ENCODE measurements around the gene SNRNP48. TPM values are rescaled to one million over a fixed set of nuclear protein-coding genes. Genes with fewer than 3 reads are reported as not detected.

The SNRNP48 gene
- total and polyA plus RNA-seq, 2 of the 4 experiments (the other 2 are of a cell fraction) = 5.2 to 6.2 TPM

- Histone ChIP-seq H3K4me3 (ENCODE audit: insufficient read depth, low read depth, low read length) (no peak overlapping the region), H3K18ac (ENCODE audit: low read depth, low read length) (no peak overlapping the region), H4K5ac (ENCODE audit: low read depth, low read length) (no peak overlapping the region), H2BK120ac (ENCODE audit: low read depth, low read length) (no peak overlapping the region), H3K9me1 (ENCODE audit: insufficient read depth, low read length) (no peaks in the 10 kb centered on the region), H3K23ac (ENCODE audit: low read depth, low read length) (no peak overlapping the region), H3K9me3 (ENCODE audit: control insufficient read depth, insufficient read depth, low read length) (no peaks in the 10 kb centered on the region), H3K4me1 (ENCODE audit: control insufficient read depth, insufficient read depth, low read length) (peaks cover 3% of the 10 kb centered on the region; the same call in 1 of the 2 replicates), H4K20me1 (ENCODE audit: insufficient read depth, low read length) (no peaks in the 10 kb centered on the region), H4K91ac (ENCODE audit: insufficient read depth, low read depth, low read length) (no peak overlapping the region), H3K9ac (ENCODE audit: low read depth, low read length) (no peak overlapping the region), H2AK5ac (ENCODE audit: low read depth, low read length) (no peak overlapping the region), H2AK9ac (replicated peaks; ENCODE audit: low read depth, low read length, poor library complexity) (no peak overlapping the region), H3K36me3 (ENCODE audit: control insufficient read depth, insufficient read depth, low read length) (no peaks in the 10 kb centered on the region), H3K79me1 (ENCODE audit: low read depth in 1 of 2, low read length in 2 of 2) (no peaks in the 10 kb centered on the region), H3K4ac (ENCODE audit: low read depth, low read length) (no peak overlapping the region), H2BK5ac (ENCODE audit: low read depth, low read length, poor library complexity, severe bottlenecking) (no peak overlapping the region), H3K27ac (ENCODE audit: insufficient read depth, low read length) (no peak overlapping the region), H4K8ac (ENCODE audit: low read depth in 2 of 2, low read length in 2 of 2) (no peak overlapping the region), H2BK20ac (ENCODE audit: low read depth, low read length) (no peak overlapping the region), H2AFZ (replicated peaks; ENCODE audit: low read length, poor library complexity) (no peak overlapping the region), H3K14ac (replicated peaks; ENCODE audit: low read depth, low read length) (no peak overlapping the region), H3K4me2 (ENCODE audit: low read depth, low read length) (no peak overlapping the region), H2BK15ac (ENCODE audit: low read depth, low read length) (no peak overlapping the region), H3K56ac (ENCODE audit: extremely low read depth, insufficient read depth, low read length) (no peak overlapping the region), H3K27me3 (ENCODE audit: control insufficient read depth, insufficient read depth, low read length) (no peaks in the 10 kb centered on the region)
- in situ Hi-C loops (cut with MboI; ENCODE audit: low sequenced_read_pairs) (no loop called here), intact Hi-C loops (cut with micrococcal nuclease) (no loop called here), dilution Hi-C loops (cut with HindIII; ENCODE audit: low sequenced_read_pairs, unreplicated experiment) (no loop called here)
- WGBS, 2 experiments (ENCODE audit: extremely low coverage in 2 of 2, insufficient read length in 1 of 2) = no CpG with 5 or more reads among the region's 1 CpG
- POLR2A ChIA-PET (ENCODE audit: unreplicated experiment) = no interaction called here
- TF ChIP-seq POLR2A (IDR thresholded peaks at IDR 0.05; ENCODE audit: low read depth, low read length) (no peak), MXI1 (IDR thresholded peaks at IDR 0.05; ENCODE audit: borderline replicate concordance, low read depth, low read length) (no peak), CHD1 (IDR thresholded peaks at IDR 0.05; ENCODE audit: low read depth, low read length) (no peak), FOS (IDR thresholded peaks at IDR 0.05; ENCODE audit: low read depth, low read length) (no peak), RAD21 (IDR thresholded peaks at IDR 0.05; ENCODE audit: low read length) (no peak), NFE2L2 (IDR thresholded peaks at IDR 0.05; ENCODE audit: low read depth, low read length) (no peak), BHLHE40 (IDR thresholded peaks at IDR 0.05; ENCODE audit: low read depth, low read length) (no peak), MAZ (IDR thresholded peaks at IDR 0.05; ENCODE audit: borderline replicate concordance, low read depth, low read length) (no peak), RFX5 (IDR thresholded peaks at IDR 0.05; ENCODE audit: low read depth, low read length) (no peak), CTCF (conservative IDR thresholded peaks at IDR 0.05; ENCODE audit: low read depth, low read length) (no peak), MAFK (IDR thresholded peaks at IDR 0.05; ENCODE audit: low read depth, low read length) (no peak), USF2 (IDR thresholded peaks at IDR 0.05; ENCODE audit: low read depth, low read length) (no peak), CEBPB (IDR thresholded peaks at IDR 0.05; ENCODE audit: low read depth, low read length) (no peak), SMC3 (IDR thresholded peaks at IDR 0.05; ENCODE audit: low read depth, low read length) (no peak), RCOR1 (IDR thresholded peaks at IDR 0.05; ENCODE audit: insufficient replicate concordance, low read length) (no peak)
- TF ChIP-seq, protein P1, sequence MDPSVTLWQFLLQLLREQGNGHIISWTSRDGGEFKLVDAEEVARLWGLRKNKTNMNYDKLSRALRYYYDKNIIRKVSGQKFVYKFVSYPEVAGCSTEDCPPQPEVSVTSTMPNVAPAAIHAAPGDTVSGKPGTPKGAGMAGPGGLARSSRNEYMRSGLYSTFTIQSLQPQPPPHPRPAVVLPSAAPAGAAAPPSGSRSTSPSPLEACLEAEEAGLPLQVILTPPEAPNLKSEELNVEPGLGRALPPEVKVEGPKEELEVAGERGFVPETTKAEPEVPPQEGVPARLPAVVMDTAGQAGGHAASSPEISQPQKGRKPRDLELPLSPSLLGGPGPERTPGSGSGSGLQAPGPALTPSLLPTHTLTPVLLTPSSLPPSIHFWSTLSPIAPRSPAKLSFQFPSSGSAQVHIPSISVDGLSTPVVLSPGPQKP (IDR thresholded peaks at IDR 0.05; ENCODE audit: borderline replicate concordance, low read depth, low read length) = no peak
- DNase-seq (peak; percentile 68), ATAC-seq (ENCODE audit: low read depth) (peak; percentile 27; the same call in 1 of the 2 replicates)
- no TSS peak for BruUV-seq (replicated peaks)
- CTCF ChIA-PET = no interaction called here
Observed at GRCh38 chr6:7646394-7646793, 56.4 kb downstream of the SNRNP48 start.
